Panc1 (cell line): ENCODE data around the gene TNNC1. TPM values are rescaled to one million over a fixed set of nuclear protein-coding genes. Genes with fewer than 3 reads are reported as not detected.

Source experiments
- ATAC-seq: fragments of 200-7000 bp; cut with Tn5 transposase; 2 replicates; pipeline ENCODE4 v1.9.1; 2020; ENCODE audit warnings: mild to moderate bottlenecking, moderate library complexity
- BruUV-seq: library from RNA; stranded (reverse); fragments of 400-500 nt; replicated peaks from 2 replicates; lab custom pipeline; 2021; lab: Mats Ljungman, UMichigan
- CTCF ChIA-PET: fragments of 300-600 bp; sonication (Branson Sonifier 250); formaldehyde crosslinking; loops from one replicate; lab custom pipeline; 2022; ENCODE audit warnings: antibody characterized with exemption; lab: Charles Lee
- POLR2A ChIA-PET: fragments of 300-600 bp; sonication (Branson Sonifier 250); formaldehyde crosslinking; loops from one replicate; lab custom pipeline; 2022; ENCODE audit warnings: antibody characterized with exemption; lab: Charles Lee
- DNase-seq: peaks from one replicate; pipeline ENCODE4 v3.0.0-alpha.2; 2010; ENCODE audit warnings: low read depth, low spot score
- H3K27ac ChIP-seq: 2 replicates; pipeline ENCODE4 v1.5.1; 2011; ENCODE audit warnings: mild to moderate bottlenecking, low read length, inconsistent platforms
- H3K27me3 ChIP-seq: fragments of 200-500 bp; sonication (Bioruptor generic); 2 replicates; pipeline ENCODE4 v1.6.0; 2014; ENCODE audit warnings: low read length, inconsistent platforms; ENCODE audit not compliant: control insufficient read depth, insufficient read depth
- H3K36me3 ChIP-seq: fragments of 200-500 bp; sonication (Bioruptor generic); 2 replicates; pipeline ENCODE4 v1.5.1; 2014; ENCODE audit warnings: inconsistent platforms, mild to moderate bottlenecking, low read length, moderate library complexity; ENCODE audit not compliant: control insufficient read depth, insufficient read depth
- H3K4me1 ChIP-seq: 2 replicates; pipeline ENCODE4 v1.5.1; 2011; ENCODE audit warnings: inconsistent platforms, mild to moderate bottlenecking, low read length, moderate library complexity; ENCODE audit not compliant: control insufficient read depth, insufficient read depth
- H3K4me3 ChIP-seq, 2 experiments: 2 replicates each; pipeline ENCODE4 v1.5.1; 2011 to 2012; ENCODE audit warnings: low read depth in 2 of 2, low read length in 2 of 2, mild to moderate bottlenecking in 2 of 2, inconsistent platforms in 1 of 2, moderate library complexity in 1 of 2
- H3K9me3 ChIP-seq: fragments of 200-500 bp; sonication (Bioruptor generic); 2 replicates; pipeline ENCODE4 v1.5.1; 2014; ENCODE audit warnings: low read depth, mild to moderate bottlenecking, inconsistent platforms, low read length, moderate library complexity; ENCODE audit not compliant: control insufficient read depth, insufficient read depth
- POLR2AphosphoS5 ChIP-seq: IDR thresholded peaks from 2 replicates; pipeline ENCODE4 v1.6.1; 2012; ENCODE audit warnings: mild to moderate bottlenecking, low read depth, low read length, moderate library complexity
- SIN3A ChIP-seq: IDR thresholded peaks from 2 replicates; pipeline ENCODE4 v1.6.1; 2012; ENCODE audit warnings: low read depth, mild to moderate bottlenecking, low read length, moderate library complexity, borderline replicate concordance; ENCODE audit not compliant: insufficient read depth
- TCF7L2 ChIP-seq: IDR thresholded peaks from 2 replicates; pipeline ENCODE4 v1.6.1; 2011; ENCODE audit warnings: mild to moderate bottlenecking, low read depth, low read length, inconsistent platforms
- in situ Hi-C: cut with HindIII; loops from 2 replicates; pipeline ENCODE4 v1.10.0; 2016; ENCODE audit warnings: low sequenced_read_pairs, low pct_unique_long_range_greater_than_20kb
- intact Hi-C: fragments of 100-400 bp; cut with micrococcal nuclease; formaldehyde crosslinking; loops from one replicate; pipeline ENCODE4 v1.10.0; 2022; ENCODE audit not compliant: unreplicated experiment
- total RNA-seq: library from RNA; stranded (reverse); gene quantifications from one replicate; pipeline ENCODE4 v1.2.1, GENCODE V29; 2021; ENCODE audit not compliant: unreplicated experiment
- TF ChIP-seq, protein P1 (sequence below): fragments of 450-650 bp; IDR thresholded peaks from 2 replicates; pipeline ENCODE4 v1.5.1; 2017; ENCODE audit warnings: mild to moderate bottlenecking
- TF ChIP-seq, protein P2 (sequence below), 2 experiments: IDR thresholded peaks; 2 replicates each; pipeline ENCODE4 v1.6.1; 2011 to 2012; ENCODE audit warnings: low read depth in 2 of 2, control low read depth in 1 of 2, low read length in 1 of 2, mild to moderate bottlenecking in 1 of 2, moderate library complexity in 1 of 2; ENCODE audit not compliant: insufficient read depth in 1 of 2

The TNNC1 gene
- total RNA-seq, 1 experiment from 2014 or later: 5.2 TPM

DNA sequence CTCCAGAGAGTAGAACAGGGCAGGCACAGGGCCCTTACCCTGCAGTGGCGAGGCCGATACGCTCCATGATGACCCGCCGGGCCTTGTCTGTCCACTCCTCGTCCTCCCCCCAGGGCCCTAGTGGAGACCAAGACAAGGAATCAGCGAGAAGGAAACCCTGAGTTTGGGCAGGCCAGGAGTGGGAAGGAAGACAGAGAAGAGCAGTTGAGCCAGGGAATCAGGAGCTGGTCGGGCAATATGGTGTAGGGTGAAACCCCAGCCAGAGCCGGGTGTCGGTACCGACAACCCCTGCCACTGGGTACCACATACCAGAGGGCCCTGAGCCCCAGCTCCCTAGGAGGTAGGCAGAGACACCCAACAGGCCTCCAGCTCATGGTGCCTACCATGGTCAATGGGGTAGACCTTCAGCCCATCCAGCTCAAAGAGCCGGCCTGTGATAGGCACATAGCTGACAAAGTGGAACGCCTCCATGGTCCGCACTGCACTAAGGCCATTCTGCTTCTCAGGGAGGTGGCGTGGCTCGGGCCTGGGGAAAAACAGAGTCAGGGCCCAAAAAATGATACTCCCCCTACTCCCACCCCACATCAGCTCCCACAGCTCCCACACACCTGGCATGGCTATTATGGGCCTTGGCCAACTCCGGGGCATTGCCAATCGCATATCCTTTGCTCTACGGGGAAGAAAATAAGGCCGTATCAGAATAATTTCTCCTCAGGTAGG lies 46.9 kb downstream of the TNNC1 start:
- CTCF ChIA-PET: no interaction called here
- intact Hi-C loops (no loop called here), in situ Hi-C loops (no loop called here)
- Histone ChIP-seq H3K36me3 (peaks cover 14% of the 10 kb centered on the region), H3K4me3 (no peak overlapping the region), H3K9me3 (no peaks in the 10 kb centered on the region), H3K27me3 (no peaks in the 10 kb centered on the region), H3K4me1 (peaks cover 3% of the 10 kb centered on the region; the same call in 1 of the 2 replicates), H3K27ac (no peak overlapping the region)
- no peak for DNase-seq
- no TSS peak for BruUV-seq
- ATAC-seq: no peak
- TF ChIP-seq SIN3A: no peak
- TF ChIP-seq, protein P1, sequence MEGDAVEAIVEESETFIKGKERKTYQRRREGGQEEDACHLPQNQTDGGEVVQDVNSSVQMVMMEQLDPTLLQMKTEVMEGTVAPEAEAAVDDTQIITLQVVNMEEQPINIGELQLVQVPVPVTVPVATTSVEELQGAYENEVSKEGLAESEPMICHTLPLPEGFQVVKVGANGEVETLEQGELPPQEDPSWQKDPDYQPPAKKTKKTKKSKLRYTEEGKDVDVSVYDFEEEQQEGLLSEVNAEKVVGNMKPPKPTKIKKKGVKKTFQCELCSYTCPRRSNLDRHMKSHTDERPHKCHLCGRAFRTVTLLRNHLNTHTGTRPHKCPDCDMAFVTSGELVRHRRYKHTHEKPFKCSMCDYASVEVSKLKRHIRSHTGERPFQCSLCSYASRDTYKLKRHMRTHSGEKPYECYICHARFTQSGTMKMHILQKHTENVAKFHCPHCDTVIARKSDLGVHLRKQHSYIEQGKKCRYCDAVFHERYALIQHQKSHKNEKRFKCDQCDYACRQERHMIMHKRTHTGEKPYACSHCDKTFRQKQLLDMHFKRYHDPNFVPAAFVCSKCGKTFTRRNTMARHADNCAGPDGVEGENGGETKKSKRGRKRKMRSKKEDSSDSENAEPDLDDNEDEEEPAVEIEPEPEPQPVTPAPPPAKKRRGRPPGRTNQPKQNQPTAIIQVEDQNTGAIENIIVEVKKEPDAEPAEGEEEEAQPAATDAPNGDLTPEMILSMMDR: no peak
- TF ChIP-seq, protein P2, sequence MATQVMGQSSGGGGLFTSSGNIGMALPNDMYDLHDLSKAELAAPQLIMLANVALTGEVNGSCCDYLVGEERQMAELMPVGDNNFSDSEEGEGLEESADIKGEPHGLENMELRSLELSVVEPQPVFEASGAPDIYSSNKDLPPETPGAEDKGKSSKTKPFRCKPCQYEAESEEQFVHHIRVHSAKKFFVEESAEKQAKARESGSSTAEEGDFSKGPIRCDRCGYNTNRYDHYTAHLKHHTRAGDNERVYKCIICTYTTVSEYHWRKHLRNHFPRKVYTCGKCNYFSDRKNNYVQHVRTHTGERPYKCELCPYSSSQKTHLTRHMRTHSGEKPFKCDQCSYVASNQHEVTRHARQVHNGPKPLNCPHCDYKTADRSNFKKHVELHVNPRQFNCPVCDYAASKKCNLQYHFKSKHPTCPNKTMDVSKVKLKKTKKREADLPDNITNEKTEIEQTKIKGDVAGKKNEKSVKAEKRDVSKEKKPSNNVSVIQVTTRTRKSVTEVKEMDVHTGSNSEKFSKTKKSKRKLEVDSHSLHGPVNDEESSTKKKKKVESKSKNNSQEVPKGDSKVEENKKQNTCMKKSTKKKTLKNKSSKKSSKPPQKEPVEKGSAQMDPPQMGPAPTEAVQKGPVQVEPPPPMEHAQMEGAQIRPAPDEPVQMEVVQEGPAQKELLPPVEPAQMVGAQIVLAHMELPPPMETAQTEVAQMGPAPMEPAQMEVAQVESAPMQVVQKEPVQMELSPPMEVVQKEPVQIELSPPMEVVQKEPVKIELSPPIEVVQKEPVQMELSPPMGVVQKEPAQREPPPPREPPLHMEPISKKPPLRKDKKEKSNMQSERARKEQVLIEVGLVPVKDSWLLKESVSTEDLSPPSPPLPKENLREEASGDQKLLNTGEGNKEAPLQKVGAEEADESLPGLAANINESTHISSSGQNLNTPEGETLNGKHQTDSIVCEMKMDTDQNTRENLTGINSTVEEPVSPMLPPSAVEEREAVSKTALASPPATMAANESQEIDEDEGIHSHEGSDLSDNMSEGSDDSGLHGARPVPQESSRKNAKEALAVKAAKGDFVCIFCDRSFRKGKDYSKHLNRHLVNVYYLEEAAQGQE (IDR thresholded peaks at IDR 0.05; ENCODE audit: insufficient read depth in 1 of 2, low read depth in 2 of 2, low read length in 1 of 2): no peak
- TF ChIP-seq TCF7L2: no peak
- no peak for TF ChIP-seq POLR2AphosphoS5
- POLR2A ChIA-PET: interaction anchor here (0.6 kb wide), 1 partner anchor 72 kb away, joined by 3 read pairs; no protein-coding TSS in a partner anchor

DNA sequence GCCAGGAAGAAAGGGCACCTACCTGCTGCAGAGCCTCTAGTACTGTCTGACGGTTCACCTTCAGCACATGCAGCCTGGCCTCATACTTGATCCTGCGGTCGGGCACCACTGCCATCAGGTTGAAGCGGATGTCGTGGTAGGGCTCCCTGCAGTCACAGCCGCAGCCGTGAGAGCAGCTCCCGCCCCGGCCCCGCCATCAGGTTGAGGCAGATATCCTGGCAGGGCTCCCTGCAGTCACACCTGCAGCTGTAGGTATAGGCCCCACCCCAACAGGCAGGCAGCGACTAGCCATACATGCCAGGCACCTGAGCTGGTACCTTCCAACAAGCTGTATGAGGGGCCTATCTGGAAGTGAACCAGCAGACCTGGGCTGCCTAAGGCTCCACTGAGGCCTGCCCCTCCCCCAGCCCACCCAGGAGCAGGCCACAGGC lies 47.6 kb downstream of the TNNC1 start:
- peaks cover 14% of the 10 kb centered on the region for H3K36me3 ChIP-seq
- H3K4me1 ChIP-seq: peaks cover 3% of the 10 kb centered on the region; the same call in 1 of the 2 replicates
- no TSS peak for BruUV-seq
- TF ChIP-seq, protein P1: no peak
- TF ChIP-seq TCF7L2: no peak
- TF ChIP-seq, protein P2 (IDR thresholded peaks at IDR 0.05; ENCODE audit: insufficient read depth in 1 of 2, low read depth in 2 of 2, low read length in 1 of 2): no peak
- TF ChIP-seq POLR2AphosphoS5: no peak
- TF ChIP-seq SIN3A: no peak
- no peak overlapping the region for H3K4me3 ChIP-seq
- ChIA-PET CTCF (no interaction called here), POLR2A (no interaction called here)
- H3K27ac ChIP-seq: no peak overlapping the region
- in situ Hi-C loops (no loop called here), intact Hi-C loops (no loop called here)
- no peaks in the 10 kb centered on the region for H3K9me3 ChIP-seq
- DNase-seq (no peak), ATAC-seq (no peak)
- no peaks in the 10 kb centered on the region for H3K27me3 ChIP-seq
